Endothelial cell of hepatic sinusoid (primary cell): ENCODE data around the gene CD74.
"Not testable (repeated sequence)": the region's sequence is repeated elsewhere in the genome, so short reads cannot be mapped to it uniquely, and the experiment has no call there.

Experiments used
- in situ Hi-C: cut with HindIII; loops from 2 replicates; pipeline ENCODE4 v1.10.0; 2017; ENCODE audit warnings: low sequenced_read_pairs

The CD74 gene

DNA sequence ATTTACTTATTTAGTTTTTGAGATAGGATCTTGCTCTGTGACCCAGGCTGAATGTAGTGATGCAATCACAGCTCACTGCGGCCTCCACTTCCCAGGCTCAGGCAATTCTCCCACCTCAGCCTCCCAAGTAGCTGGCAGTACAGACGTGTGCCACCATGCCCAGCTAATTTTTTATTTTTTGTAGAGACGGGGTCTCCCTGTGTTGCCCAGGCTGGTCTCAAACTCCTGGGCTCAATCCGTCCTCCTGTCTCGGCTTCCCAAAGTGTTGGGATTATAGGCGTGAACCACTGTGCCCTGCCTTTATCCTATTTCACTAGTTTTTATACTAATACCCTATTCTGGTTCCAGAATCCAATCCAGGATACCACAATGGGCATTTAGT lies 30.0 kb upstream of the CD74 start:
- in situ Hi-C loops = no loop called here

DNA sequence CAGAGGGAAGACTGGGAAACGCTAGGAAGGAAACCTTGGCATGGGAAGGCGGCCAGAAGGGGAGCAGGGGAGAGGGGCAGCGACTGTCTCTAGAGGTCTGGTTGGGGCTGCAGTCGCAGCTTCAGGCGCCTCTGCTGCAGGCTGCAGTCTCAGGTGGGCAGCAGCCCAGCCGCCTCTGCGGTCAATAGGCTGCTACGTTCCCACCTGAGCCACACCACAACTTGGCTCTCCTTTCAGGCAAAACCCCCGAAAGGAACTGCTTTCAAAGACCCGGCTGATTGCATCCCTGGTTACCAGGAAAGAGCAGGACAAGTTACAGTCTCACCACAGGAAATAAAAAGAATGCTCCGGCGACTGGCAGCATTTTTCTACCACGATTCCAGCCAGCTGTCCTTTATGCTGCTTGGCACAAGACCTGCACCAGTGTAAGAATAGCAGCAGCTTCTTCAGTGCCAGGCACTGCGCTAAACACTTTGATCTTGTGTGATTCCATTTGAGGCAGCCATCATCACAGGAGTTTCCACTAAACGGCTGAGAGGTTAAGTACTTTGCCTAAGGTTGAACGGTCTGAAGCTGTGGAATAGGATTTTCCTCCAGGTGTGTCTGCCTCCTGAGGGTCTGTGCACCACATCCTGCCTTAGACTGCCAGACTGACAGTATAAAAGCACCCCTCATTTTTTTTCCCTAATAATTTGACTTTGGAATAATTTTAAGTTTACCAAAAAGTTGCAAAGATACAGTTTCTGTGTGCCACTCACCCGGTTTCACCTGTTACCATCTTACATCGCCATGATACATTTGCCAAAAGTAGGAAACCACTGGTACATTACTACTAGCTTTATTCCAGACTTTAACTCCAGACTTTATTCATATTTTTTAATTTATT lies 29.3 kb upstream of the CD74 start:
- in situ Hi-C loops = no loop called here

DNA sequence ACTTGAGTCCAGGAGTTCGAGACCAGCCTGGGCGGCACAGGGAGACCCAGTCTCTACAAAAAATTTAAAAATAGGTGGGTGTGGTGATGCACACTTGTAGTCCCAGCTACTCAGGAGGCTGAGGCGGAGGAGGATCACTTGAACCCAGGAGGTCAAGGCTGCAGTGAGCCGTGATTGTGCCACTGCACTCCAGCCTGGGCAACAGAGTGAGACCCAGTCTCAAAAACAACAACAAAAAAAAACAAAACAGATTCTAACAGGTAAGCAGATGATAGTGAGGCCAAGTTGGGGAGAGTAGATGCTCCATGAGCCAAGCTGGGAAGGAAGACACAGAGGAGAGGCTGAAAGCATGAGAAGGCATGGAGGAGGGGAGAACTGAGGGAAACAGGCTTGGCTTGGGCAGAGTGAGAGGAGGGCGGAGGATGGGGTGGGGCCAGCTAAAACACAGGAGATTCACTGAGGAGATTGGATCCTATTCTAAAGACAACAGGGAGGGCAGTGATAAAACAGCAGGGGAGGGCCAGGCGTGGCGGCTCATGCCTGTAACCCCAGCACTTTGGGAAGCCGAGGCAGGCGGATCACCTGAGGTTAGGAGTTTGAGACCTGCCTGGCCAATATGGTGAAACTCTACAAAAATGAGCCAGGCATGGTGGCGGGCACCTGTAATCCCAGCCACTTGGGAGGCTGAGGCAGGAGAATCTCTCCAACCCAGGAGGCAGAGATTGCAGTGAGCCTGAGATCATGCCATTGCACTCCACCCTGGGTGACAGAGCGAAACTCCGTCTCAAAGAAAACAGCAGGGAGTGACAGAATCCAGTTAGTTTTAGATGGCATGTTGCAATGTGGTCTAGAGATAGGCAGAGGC lies 28.5 kb upstream of the CD74 start:
- in situ Hi-C loops = no loop called here

DNA sequence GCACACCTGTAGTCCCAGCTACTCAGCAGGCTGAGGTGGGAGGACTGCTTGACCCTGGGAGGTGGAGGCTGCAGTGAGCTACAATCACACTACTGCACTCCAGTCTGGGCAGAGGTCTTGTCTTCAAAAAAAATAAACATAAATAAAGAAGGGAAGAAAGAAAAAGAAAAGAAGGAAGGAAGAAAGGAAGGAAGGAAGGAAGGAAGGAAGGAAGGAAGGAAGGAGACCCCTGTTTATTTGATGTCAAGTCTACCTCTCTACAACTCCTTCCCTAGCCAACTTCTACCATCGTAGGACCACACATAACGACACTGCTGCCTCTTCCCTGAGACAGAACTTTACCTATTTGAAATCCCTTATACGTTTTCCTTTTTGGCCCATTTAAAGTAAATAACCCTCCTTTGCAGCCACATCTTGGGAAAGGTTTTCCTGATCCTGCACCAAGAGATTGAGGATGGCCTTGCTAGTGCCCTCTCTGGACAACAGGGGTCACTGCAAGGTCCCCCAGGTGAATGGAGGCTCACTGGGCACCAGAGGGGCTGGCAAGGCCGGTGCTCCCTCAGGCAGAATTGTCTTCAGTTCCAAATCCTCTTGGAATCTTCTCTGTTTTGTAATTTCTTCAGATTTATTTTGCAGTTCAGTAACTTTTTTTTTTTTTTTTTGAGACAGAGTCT lies 26.3 kb upstream of the CD74 start:
- in situ Hi-C loops = no loop called here

DNA sequence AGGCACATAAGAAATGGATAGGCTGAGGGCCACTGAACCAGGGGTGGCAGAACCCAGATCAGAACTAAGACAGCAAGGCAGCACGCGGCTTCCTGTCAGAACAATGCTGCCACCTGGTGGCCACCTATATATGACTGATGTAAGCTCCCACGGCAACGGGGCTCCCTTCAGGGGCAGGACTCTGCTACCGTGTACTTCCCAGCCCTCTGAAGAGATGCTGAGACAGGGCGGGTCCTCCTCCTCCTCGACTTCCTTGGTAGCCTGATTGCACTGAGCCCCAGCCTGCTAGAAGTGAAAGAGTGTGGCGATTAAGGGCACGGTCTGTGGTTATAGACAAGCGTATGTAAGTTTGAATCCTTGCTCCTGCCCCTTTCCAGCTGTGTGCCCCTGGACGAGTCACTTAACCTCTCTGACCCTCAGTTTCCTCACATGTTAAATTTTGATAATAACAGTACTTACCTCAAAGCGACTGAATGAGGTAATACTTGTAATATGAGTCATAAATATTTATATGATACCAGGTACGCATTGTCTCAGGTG lies 23.5 kb upstream of the CD74 start:
- in situ Hi-C loops = no loop called here

DNA sequence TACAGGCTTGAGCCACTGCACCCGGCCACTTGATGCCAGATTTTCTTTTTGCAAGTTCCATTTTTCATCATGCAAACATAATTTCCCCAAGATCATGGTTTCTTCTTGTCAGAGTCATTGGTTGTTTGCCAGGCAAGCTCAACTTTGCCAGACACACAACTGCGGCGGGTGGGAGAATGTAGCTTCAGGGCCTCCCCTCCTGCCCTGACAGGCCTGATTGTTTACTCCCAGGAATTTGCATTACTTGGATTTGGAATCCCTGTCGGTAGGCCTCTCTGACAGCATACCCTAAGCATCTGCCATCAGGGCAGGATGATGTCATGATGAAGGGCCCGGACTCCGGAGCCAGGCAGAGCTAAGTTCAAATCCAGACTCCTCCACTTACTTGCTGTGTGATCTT lies 21.8 kb upstream of the CD74 start:
- in situ Hi-C loops = no loop called here

DNA sequence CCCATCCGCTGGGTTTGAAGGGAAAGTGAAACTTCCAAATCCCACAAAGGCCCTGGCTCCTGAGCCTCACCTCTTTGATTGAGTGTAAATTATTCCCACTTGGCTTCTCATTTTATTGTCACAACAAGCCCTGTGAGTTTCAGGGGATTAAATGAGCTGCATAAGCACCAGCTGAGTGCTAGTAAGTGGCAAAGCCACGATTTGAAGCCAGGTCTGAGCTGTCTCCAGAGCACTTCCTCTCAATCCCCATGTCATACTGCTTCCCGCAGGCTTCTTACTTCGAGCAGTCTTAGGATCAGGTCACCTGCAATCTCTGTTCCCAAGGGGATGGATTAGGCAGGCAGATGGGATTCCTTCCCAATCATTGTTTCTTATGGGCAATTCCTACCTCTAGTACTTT lies 18.9 kb upstream of the CD74 start:
- in situ Hi-C loops = no loop called here

DNA sequence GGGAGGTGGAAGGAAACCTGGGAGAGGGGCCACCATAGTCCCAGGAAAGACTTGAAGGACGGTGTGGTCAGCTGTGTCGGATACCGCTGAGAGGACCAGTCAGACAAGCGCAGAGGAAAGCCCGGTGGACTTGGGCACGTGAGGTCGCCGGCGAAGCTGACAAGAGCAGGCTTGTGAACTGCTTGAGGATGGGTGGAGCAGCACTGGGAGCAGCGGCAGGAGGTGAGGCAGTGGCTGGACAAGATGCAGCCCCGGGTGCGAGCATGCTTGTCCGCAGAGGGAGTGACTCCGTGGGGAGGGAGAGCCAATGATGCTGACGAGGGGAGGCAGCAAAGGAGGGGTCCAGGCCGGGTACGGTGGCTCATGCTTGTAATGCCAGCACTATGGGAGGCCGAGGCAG lies 18.3 kb upstream of the CD74 start:
- in situ Hi-C loops = no loop called here

DNA sequence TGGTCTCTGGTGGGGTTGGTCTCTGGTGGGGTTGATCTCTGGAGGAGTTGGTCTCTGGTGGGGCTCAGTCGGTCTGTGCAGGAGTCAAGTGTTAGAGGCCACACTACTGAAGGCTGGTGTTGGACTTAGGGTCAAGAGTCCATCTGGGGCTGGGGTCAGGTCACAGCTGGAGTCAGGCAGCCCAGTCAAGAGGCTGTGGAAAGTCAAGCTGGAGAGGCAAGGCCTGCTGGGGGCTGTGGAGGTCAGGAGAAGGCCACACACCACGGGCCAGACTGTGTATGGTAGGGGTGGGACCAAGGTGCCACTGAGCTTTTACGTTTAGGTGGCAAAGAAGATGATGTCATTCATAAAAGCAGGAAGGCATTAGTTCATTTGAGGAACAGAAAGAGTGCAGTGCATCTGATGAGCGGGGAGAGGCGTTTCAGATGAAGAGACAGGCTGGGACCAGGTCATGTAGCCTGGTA lies 16.7 kb upstream of the CD74 start:
- in situ Hi-C loops = no loop called here

DNA sequence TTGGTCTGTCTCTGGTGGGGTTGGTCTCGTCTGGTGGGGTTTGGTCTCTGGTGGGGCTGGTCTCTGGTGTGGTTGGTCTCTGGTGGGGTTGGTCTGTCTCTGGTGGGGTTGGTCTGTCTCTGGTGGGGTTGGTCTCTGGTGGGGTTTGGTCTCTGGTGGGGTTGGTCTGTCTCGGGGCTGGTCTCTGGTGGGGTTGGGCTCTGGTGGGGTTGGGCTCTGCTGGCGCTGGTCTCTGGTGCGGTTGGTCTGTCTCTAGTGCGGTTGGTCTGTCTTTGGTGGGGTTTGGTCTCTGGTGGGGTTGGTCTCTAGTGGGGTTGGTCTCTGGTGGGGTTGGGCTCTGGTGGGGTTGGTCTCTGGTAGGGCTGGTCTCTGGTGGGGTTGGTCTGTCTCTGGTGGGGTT lies 16.3 kb upstream of the CD74 start:
- in situ Hi-C loops = no loop called here

DNA sequence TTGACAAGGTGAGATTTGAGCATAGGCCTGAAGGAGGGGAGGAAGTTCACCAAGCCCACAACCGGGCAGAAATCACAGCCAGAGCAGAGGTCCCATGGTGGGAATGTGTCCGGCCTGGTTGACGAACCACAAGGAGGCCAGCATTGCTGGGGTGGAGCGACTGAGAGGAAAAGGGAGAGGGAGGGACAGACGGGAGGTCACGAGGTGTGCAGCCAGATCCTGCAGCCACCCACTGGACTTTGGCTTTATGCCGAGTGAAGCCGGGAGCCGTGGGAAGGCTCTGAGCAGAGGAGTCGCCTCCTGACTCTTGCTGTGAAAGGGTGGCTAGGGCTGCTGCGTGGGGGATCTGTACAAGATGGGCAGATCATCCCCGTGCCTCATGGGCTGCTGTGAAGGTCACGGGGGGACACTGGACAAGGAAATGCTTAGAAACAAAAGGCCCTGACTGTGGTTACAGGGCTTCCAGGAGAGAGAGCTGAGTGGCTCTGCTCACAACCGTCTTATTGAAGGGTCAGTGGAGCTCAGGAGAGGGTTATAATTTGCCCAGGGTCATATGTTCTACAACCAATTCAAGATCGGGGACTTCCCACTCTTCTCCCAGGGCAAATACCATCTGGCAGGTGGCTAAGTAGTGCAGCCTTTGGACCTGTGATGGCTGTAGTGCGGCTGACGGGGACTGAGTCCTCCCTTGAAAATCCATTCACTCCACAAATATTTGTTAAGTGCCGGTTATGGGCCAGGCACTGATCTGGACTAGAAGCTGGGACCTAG lies 15.6 kb upstream of the CD74 start:
- in situ Hi-C loops = no loop called here

DNA sequence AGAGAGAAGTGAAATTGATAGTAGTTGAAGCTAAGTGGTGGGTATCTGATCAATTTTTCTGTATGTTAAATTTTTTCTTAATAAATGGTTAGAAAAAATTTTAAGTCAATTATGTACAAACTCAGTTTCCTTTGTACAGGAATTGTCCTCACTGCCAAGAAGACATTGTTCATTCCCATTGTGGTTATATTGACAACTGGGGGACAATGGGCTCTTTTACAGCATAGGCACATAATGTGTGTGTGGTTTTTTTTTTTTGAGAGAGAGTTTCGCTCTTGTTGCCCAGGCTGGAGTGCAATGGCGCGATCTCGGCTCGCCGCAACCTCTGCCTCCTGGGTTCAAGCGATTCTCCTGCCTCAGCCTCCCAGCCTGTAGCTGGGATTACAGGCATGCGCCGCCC lies 13.5 kb upstream of the CD74 start:
- in situ Hi-C loops = not testable (repeated sequence)

DNA sequence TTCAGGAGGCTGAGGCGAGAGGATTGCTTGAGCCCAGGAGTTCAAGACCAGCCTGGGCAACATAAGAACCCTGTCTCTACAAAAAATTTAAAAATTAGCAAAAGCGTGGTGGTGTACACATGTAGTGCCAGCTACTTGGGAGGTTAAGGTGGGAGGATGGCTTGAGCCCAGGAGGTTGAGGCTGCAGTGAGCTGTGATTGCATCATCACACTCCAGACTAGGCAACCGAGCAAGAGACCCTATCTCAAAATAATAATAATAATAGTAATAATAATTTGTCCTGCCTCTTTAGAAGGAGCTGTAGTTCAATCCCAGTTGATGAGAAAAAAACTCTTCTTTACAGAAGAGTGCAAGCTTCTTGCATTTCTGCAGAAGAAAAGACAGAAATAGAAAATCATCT lies 10.0 kb upstream of the CD74 start:
- in situ Hi-C loops = no loop called here

DNA sequence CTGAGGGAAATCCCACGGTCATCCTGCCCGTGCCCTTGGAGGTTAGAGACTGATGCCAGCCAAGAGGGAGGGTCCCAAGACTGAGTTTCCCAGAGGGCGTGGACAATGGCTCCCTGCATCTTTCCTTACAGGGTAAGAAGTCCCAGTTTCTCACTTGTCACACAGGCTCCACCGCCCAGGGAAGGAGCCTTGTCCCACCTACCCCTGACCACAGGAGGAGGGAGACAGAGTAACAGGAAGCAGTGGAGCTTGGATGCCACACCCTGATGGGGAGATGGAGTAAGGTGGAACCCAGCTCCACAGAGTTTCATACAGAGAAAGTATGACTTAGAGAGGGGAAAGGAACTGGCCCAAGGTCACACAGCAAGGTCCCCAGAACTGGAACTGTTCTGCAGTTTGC lies 9.4 kb upstream of the CD74 start:
- in situ Hi-C loops = no loop called here

DNA sequence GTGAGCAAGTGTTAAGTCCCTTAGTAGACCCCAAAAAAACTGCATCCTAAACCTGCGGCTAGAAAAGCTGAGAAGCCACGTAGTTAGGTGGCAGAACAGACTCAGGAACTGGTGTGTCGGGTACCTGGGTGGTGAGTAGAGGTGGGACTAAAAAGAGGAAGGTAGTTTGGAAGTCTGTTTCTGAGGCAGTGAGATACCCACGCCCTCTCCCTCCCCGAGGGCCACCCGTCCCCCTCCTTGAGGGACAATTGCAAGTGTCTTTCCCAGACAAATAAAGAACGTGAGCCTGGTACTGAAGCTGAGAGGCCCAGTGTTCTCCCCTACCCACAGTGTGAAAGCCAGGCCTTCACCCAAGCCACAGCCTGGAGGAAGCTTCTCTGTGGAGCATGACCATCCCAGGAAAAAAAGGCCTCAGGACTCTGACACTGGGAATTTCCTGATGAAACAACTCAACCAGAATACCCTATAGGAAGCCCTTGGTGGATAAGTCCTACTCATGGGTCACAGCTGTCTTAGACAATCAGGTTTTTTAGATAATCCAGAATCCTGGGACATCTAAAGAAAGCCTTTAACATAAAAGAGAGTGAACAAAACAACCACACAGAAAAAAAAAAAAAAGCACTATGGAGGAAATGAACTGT lies 7.0 kb upstream of the CD74 start:
- in situ Hi-C loops = no loop called here

DNA sequence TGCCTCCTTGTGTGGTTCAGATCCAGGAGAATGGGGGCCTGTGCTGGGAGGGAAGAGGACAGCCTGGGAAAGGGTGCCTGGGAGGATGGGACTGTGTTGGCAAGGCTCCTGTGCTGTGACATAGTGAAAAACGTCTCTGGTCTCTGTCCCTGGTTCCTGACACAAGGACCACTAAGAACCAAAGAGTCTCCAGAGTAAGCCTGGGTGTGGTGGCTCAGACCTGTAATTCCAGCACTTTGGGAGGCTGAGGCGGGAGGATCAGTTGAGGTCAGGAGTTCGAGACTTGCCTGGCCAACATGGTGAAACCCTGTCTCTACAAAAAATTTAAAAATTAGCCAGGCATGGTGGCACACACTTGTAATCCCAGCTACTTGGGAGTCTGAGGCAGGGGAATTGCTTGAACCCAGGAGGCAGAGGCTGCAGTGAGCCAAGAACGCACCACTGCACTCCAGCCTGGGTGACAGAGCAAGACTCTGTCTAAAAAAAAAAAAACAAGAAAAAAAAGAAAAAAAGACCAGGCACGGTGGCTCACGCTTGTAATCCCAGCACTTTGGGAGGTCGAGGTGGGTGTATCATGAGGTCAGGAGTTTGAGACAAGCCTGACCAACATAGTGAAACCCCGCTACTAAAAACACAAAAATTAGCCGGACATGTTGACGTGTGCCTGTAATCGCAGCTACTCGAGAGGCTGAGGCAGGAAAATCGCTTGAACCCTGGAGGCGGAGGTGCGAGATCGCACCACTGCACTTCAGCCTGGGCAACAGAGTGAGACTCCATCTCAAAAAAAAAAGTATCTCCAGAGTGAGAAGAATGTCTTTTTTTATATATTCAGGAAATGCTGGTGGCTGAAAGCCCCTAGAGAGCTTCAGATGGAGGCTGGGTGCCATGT lies 1.4 kb upstream of the CD74 start:
- in situ Hi-C loops = not testable (repeated sequence)

DNA sequence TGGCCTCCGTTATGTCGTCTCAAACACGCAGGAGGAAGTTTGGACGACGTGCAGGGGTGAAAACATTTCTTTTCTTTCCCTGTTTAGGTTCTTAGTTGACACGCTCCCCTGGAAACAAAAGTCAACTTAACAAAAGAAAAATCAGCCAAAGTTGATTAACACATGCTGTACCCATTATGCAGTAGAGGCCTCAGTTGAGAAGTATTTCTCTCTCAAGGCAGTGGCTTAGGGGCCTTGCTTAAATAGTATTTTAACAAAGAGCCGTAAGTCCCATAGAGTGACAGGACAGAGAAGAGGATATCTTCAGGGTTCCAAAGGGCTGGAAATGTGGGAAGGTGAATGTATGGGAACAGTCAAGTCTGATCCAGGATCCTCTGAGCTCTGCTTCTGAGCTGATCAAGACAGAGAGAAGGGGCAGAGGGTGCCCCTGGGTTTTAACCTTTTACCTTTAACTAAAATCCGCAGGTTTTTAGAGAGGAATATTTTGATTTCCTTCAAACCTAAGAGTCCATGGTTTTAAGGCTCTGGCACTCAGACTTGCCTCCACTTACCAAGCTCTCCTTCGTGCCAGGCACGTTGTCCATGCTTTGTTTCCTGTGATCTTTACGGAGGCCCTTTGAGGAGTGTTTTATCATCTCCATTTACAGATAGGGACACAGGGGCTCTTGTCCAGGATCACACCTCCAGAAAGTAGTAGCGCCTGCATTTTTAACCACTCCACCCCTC lies 629 bp upstream of the CD74 start:
- in situ Hi-C loops = no loop called here

DNA sequence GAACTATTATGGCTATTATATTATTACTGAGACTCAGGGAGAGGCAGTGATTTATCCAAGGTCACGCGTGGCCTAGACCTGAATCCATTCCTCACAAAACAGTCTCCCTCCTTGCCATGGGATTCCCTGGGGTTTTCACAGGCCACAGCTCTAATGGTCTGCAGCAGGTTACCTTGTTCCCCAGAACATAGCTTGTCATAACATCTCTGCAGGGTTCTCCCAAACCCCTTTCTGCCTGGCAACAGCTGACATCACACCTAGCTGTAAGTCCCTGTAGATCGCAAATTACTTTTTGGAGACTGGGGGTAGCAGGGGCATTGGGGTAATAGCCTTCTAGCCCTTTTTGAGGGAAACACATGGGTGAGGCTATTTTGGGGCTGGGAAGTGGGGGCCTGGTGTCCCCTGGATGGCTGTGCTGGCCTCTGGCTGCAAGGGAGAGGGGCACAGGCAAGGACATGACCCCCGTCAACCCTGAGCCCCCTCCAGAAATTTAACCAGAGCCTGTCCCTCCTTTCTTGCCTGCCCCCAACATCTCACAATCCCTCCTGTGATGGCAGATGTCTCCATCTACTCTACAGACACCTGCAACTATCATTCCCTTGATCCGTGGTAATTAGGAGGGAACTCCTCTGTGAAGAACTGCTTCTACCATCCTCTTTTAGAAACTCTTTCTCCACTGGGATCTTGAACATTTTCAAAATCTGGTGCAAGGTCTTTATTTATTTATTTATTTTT lies 1.3 kb downstream of the CD74 start:
- in situ Hi-C loops = no loop called here
